ENCODE measurements around the gene KCNS3.
"Not testable (repeated sequence)": the region's sequence is repeated elsewhere in the genome, so short reads cannot be mapped to it uniquely, and the experiment has no call there.

Gene KCNS3

DNA sequence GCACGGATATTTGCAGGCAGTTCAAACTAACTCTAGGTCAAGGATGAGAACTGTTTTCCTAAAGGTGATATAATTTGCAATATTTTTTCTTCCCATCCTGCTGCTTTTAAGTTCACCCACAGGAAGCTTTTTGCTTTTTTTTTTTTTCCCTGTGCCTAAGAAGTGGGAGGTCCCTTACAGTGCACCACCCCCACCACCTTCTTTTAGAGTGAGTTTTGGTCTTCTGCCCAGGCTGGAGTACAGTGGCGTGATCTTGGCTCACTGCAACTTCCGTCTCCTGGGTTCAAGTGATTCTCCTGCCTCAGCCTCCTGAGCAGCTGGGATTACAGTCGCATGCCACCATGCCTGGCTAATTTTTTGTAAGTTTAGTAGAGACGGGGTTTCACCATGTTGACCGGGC, 82.5 kb downstream of the KCNS3 start:
- Histone ChIP-seq H3F3A (ENCODE audit: insufficient read depth, low read length) (no peaks in the 10 kb centered on the region), H3K4me2 (ENCODE audit: low read length) (no peak overlapping the region), H3K4me3 (ENCODE audit: low read depth, low read length, poor library complexity, severe bottlenecking) (no peak overlapping the region), H3K4me1 (ENCODE audit: insufficient read depth, low read length, severe bottlenecking) (no peaks in the 10 kb centered on the region), H3K9ac (ENCODE audit: low read length) (no peak overlapping the region), H4K20me1 (ENCODE audit: insufficient read depth, low read length) (no peaks in the 10 kb centered on the region), H2AFZ (ENCODE audit: low read length) (no peak overlapping the region), H3K27ac (ENCODE audit: low read depth, low read length, poor library complexity, severe bottlenecking) (no peak overlapping the region), H3K36me3 (ENCODE audit: insufficient read depth, low read length) (no peaks in the 10 kb centered on the region), H3K9me2 (ENCODE audit: low read depth, low read length) (no peaks in the 10 kb centered on the region), H3K9me3 (ENCODE audit: low read length) (no peaks in the 10 kb centered on the region), H3K79me2 (ENCODE audit: insufficient read depth, low read length) (no peaks in the 10 kb centered on the region), H3K27me3 (ENCODE audit: insufficient read depth, low read length) (no peaks in the 10 kb centered on the region)
- TF ChIP-seq EZH2 (IDR thresholded peaks at IDR 0.05; ENCODE audit: borderline replicate concordance, low read length): no peak
- TF ChIP-seq, protein P1, sequence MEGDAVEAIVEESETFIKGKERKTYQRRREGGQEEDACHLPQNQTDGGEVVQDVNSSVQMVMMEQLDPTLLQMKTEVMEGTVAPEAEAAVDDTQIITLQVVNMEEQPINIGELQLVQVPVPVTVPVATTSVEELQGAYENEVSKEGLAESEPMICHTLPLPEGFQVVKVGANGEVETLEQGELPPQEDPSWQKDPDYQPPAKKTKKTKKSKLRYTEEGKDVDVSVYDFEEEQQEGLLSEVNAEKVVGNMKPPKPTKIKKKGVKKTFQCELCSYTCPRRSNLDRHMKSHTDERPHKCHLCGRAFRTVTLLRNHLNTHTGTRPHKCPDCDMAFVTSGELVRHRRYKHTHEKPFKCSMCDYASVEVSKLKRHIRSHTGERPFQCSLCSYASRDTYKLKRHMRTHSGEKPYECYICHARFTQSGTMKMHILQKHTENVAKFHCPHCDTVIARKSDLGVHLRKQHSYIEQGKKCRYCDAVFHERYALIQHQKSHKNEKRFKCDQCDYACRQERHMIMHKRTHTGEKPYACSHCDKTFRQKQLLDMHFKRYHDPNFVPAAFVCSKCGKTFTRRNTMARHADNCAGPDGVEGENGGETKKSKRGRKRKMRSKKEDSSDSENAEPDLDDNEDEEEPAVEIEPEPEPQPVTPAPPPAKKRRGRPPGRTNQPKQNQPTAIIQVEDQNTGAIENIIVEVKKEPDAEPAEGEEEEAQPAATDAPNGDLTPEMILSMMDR (IDR thresholded peaks at IDR 0.05; ENCODE audit: low read length): no peak

DNA sequence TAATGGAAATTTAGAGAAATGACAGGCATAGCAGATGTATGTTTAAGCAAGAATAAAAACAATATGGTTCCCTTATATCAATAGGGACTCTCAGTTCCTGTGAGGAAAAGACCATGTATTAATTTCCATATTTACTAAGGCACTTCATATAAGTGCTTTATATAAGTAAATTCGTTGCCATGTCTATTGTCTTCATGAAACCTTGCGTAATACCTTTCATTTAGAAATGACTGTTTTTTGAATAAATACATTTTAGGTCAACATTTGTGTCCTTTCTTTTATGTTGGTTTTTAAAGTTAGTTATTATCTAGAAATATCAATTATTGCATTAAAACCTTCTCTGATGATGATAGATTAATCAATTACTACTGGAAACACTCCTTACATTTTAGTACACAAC, 83.3 kb downstream of the KCNS3 start:
- H4K20me1 ChIP-seq (ENCODE audit: insufficient read depth, low read length): no peaks in the 10 kb centered on the region
- H3K4me1 ChIP-seq (ENCODE audit: insufficient read depth, low read length, severe bottlenecking): peaks cover 2% of the 10 kb centered on the region

DNA sequence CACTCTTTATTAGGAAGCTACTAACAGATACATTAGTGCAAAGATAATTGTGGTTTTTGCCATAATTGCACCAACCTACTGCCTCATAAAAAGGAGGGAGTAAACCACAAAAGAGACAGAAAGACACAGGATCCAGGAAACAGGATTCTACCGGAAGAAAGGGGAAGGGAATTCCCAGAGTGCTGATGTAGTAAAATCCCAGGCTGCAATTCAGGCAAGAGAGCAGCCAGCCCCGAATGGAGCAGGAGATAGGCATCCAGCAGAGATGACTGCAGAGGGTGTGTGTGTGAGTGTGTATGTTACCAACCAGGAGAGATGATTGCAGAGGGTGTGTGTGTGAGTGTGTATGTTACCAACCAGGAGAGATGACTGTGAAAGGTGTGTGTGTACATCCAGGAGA, 84.4 kb downstream of the KCNS3 start:
- H3K4me3 ChIP-seq (ENCODE audit: low read depth, low read length, poor library complexity, severe bottlenecking): no peak overlapping the region
- no peaks in the 10 kb centered on the region for H3K36me3 ChIP-seq (ENCODE audit: insufficient read depth, low read length)
- H3K4me2 ChIP-seq (ENCODE audit: low read length): no peak overlapping the region
- H4K20me1 ChIP-seq (ENCODE audit: insufficient read depth, low read length): no peaks in the 10 kb centered on the region
- no peaks in the 10 kb centered on the region for H3K79me2 ChIP-seq (ENCODE audit: insufficient read depth, low read length)
- H2AFZ ChIP-seq (ENCODE audit: low read length): no peak overlapping the region
- peaks cover 6% of the 10 kb centered on the region for H3K4me1 ChIP-seq (ENCODE audit: insufficient read depth, low read length, severe bottlenecking)
- no peaks in the 10 kb centered on the region for H3K9me2 ChIP-seq (ENCODE audit: low read depth, low read length)
- H3K9ac ChIP-seq (ENCODE audit: low read length): no peak overlapping the region
- H3K27ac ChIP-seq (ENCODE audit: low read depth, low read length, poor library complexity, severe bottlenecking): no peak overlapping the region
- no peaks in the 10 kb centered on the region for H3F3A ChIP-seq (ENCODE audit: insufficient read depth, low read length)
- no peaks in the 10 kb centered on the region for H3K9me3 ChIP-seq (ENCODE audit: low read length)
- no peak for TF ChIP-seq EZH2 (IDR thresholded peaks at IDR 0.05; ENCODE audit: borderline replicate concordance, low read length)
- TF ChIP-seq, protein P1 (IDR thresholded peaks at IDR 0.05; ENCODE audit: low read length): no peak
- no peaks in the 10 kb centered on the region for H3K27me3 ChIP-seq (ENCODE audit: insufficient read depth, low read length)

More for the DNA sequence above, 83.3 kb downstream of the KCNS3 start:
- H3K27me3 ChIP-seq (ENCODE audit: insufficient read depth, low read length): no peaks in the 10 kb centered on the region
- no peaks in the 10 kb centered on the region for H3K36me3 ChIP-seq (ENCODE audit: insufficient read depth, low read length)
- no peak overlapping the region for H3K4me2 ChIP-seq (ENCODE audit: low read length)
- no peaks in the 10 kb centered on the region for H3K79me2 ChIP-seq (ENCODE audit: insufficient read depth, low read length)
- no peaks in the 10 kb centered on the region for H3F3A ChIP-seq (ENCODE audit: insufficient read depth, low read length)
- no peaks in the 10 kb centered on the region for H3K9me3 ChIP-seq (ENCODE audit: low read length)
- H3K27ac ChIP-seq (ENCODE audit: low read depth, low read length, poor library complexity, severe bottlenecking): no peak overlapping the region
- no peak overlapping the region for H3K9ac ChIP-seq (ENCODE audit: low read length)
- H3K9me2 ChIP-seq (ENCODE audit: low read depth, low read length): no peaks in the 10 kb centered on the region
- TF ChIP-seq EZH2 (IDR thresholded peaks at IDR 0.05; ENCODE audit: borderline replicate concordance, low read length): no peak
- TF ChIP-seq, protein P1 (IDR thresholded peaks at IDR 0.05; ENCODE audit: low read length): no peak
- no peak overlapping the region for H2AFZ ChIP-seq (ENCODE audit: low read length)
- H3K4me3 ChIP-seq (ENCODE audit: low read depth, low read length, poor library complexity, severe bottlenecking): no peak overlapping the region

DNA sequence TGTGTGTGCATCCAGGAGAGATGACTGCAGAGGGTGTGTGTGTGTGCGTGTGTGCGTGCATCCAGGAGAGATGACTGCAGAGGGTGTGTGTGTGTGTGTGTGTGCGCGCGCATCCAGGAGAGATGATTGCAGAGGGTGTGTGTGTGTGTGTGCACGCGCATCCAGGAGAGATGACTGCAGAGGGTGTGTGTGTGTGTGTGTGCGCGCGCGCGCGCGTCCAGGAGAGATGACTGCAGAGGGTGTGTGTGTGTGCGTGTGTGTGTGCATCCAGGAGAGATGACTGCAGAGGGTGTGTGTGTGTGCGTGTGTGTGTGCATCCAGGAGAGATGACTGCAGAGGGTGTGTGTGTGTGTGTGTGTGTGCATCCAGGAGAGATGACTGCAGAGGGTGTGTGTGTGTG, 85.1 kb downstream of the KCNS3 start:
- not testable (repeated sequence) for H3K36me3 ChIP-seq (ENCODE audit: insufficient read depth, low read length); H3K4me2 ChIP-seq (ENCODE audit: low read length); H3K9ac ChIP-seq (ENCODE audit: low read length); H4K20me1 ChIP-seq (ENCODE audit: insufficient read depth, low read length); H3K27ac ChIP-seq (ENCODE audit: low read depth, low read length, poor library complexity, severe bottlenecking); H3K9me2 ChIP-seq (ENCODE audit: low read depth, low read length); H3K4me1 ChIP-seq (ENCODE audit: insufficient read depth, low read length, severe bottlenecking); H3F3A ChIP-seq (ENCODE audit: insufficient read depth, low read length); H3K79me2 ChIP-seq (ENCODE audit: insufficient read depth, low read length); H3K27me3 ChIP-seq (ENCODE audit: insufficient read depth, low read length); H2AFZ ChIP-seq (ENCODE audit: low read length); H3K9me3 ChIP-seq (ENCODE audit: low read length); H3K4me3 ChIP-seq (ENCODE audit: low read depth, low read length, poor library complexity, severe bottlenecking)
